Astrocyte (in vitro differentiated cells and primary cell): ENCODE results near the gene CISD3. TPM values are rescaled to one million over a fixed set of nuclear protein-coding genes. Genes with fewer than 3 reads are reported as not detected.
A peak's percentile ranks its signal among the peaks of the same experiment; 100 is the strongest.

Experiments
- DNase-seq: peaks from one replicate; pipeline ENCODE4 v3.0.0-alpha.2; 2010; ENCODE audit warnings: low read depth
- FAIRE-seq: peaks from 2 replicates; lab custom pipeline; 2011; peaks lifted over from hg19 to GRCh38; lab: Jason Lieb, UNC
- H2AFZ ChIP-seq: 2 replicates; pipeline ENCODE4 v1.6.0; 2012; ENCODE audit warnings: low read depth, low read length, inconsistent platforms
- H3K27ac ChIP-seq: 2 replicates; pipeline ENCODE4 v1.5.1; 2011; ENCODE audit warnings: low read depth, low read length, inconsistent platforms
- H3K27me3 ChIP-seq: 2 replicates; pipeline ENCODE4 v1.6.0; 2011; ENCODE audit warnings: low read length, inconsistent platforms; ENCODE audit not compliant: insufficient read depth
- H3K36me3 ChIP-seq: 2 replicates; pipeline ENCODE4 v1.5.1; 2011; ENCODE audit warnings: low read length, inconsistent platforms; ENCODE audit not compliant: insufficient read depth
- H3K4me1 ChIP-seq: 2 replicates; pipeline ENCODE4 v1.5.1; 2011; ENCODE audit warnings: low read length, inconsistent platforms; ENCODE audit not compliant: insufficient read depth
- H3K4me2 ChIP-seq: 2 replicates; pipeline ENCODE4 v1.6.0; 2012; ENCODE audit warnings: low read length, inconsistent platforms
- H3K4me3 ChIP-seq: 2 replicates; pipeline ENCODE4 v1.5.1; 2011; ENCODE audit warnings: low read depth, mild to moderate bottlenecking, low read length, inconsistent platforms; ENCODE audit not compliant: insufficient read depth
- H3K79me2 ChIP-seq: 2 replicates; pipeline ENCODE4 v1.6.0; 2012; ENCODE audit warnings: mild to moderate bottlenecking, low read length, inconsistent platforms; ENCODE audit not compliant: insufficient read depth
- H3K9ac ChIP-seq: 2 replicates; pipeline ENCODE4 v1.6.0; 2012; ENCODE audit warnings: mild to moderate bottlenecking, low read length, inconsistent platforms
- H3K9me3 ChIP-seq: 2 replicates; pipeline ENCODE4 v1.5.1; 2012; ENCODE audit warnings: low read depth, mild to moderate bottlenecking, low read length, inconsistent platforms; ENCODE audit not compliant: insufficient read depth
- H4K20me1 ChIP-seq: 2 replicates; pipeline ENCODE4 v1.6.0; 2012; ENCODE audit warnings: low read length, inconsistent platforms; ENCODE audit not compliant: insufficient read depth
- H3K27ac Mint-ChIP-seq: one replicate; pipeline ENCODE4 v1.8.0; 2021; ENCODE audit warnings: mild to moderate bottlenecking, mixed read lengths; ENCODE audit not compliant: unreplicated experiment
- H3K27me3 Mint-ChIP-seq: one replicate; pipeline ENCODE4 v1.8.0; 2021; ENCODE audit warnings: low read depth, mixed read lengths; ENCODE audit not compliant: unreplicated experiment
- H3K36me3 Mint-ChIP-seq: one replicate; pipeline ENCODE4 v1.8.0; 2021; ENCODE audit warnings: low read depth, mixed read lengths; ENCODE audit not compliant: unreplicated experiment
- H3K4me1 Mint-ChIP-seq: one replicate; pipeline ENCODE4 v1.8.0; 2021; ENCODE audit warnings: low read depth, mixed read lengths; ENCODE audit not compliant: unreplicated experiment
- H3K4me3 Mint-ChIP-seq: one replicate; pipeline ENCODE4 v1.8.0; 2021; ENCODE audit warnings: mild to moderate bottlenecking, moderate library complexity, mixed read lengths; ENCODE audit not compliant: unreplicated experiment
- H3K9me3 Mint-ChIP-seq: one replicate; pipeline ENCODE4 v1.8.0; 2021; ENCODE audit warnings: mild to moderate bottlenecking, mixed read lengths; ENCODE audit not compliant: unreplicated experiment
- EZH2 ChIP-seq: IDR thresholded peaks from 2 replicates; pipeline ENCODE4 v1.6.1; 2012; ENCODE audit warnings: mild to moderate bottlenecking, low read length, inconsistent platforms; ENCODE audit not compliant: insufficient read depth
- total RNA-seq: library from RNA; stranded (reverse); gene quantifications from 2 replicates; pipeline ENCODE4 v1.2.1, GENCODE V29; 2021
- TF ChIP-seq, protein P1 (sequence below): IDR thresholded peaks from 2 replicates; pipeline ENCODE4 v1.5.1; 2011; ENCODE audit warnings: low read depth, mild to moderate bottlenecking, inconsistent platforms, low read length, moderate library complexity; ENCODE audit not compliant: insufficient read depth

The CISD3 gene
- total RNA-seq, 1 donor from 2014 or later: 12.0 TPM

DNA sequence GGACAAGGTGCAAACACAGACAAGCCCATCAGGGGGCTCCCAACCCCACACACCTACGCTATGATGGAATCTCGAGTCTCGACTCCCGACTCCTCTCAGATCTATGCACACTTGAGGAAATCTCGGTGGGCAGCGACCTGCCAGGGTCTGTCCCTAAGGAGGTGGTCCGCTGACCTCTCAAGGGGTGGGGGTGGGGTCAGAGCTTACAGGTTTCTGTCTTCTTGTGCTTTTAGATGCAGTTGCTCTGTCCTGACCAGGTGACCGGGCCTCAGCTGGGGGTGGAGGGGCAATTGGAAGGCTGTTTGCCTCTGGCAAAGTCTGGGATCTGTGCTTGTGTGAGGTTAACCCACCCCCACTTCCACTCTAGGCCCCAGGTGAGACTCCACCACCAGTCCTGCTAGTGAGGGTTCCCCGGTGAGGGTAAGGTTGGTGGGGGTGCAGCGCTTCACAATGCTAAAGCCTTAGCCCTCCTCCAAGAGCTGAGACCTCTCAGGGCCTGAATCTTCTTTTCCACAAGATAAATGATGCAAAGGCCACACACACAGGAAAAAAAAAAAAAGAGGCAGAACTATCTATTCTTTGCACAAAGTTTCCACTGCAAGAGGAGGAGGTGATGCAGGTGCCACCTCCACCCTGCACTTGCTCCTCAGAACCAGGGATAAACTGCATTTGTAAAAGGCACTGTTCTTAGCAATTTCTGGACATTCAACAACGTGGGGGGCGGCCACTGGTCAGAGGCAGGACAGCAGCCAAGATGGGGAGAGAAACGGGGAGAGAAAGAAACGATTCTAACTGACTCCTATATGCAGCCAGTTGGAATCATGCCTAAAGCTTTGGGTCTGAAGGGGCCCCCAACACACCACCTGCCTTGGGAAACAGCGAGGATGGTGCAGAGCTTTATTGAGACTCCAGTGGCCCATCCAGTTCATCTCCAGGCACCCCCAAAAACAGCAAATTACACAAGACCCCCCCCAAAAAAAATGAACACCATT, 4.1 kb downstream of the CISD3 start:
- Histone ChIP-seq H3K9ac (no peak overlapping the region), H4K20me1 (peaks cover 71% of the 10 kb centered on the region), H3K36me3 (peaks cover 17% of the 10 kb centered on the region), H3K4me1 (peaks cover 15% of the 10 kb centered on the region), H3K27me3 (no peaks in the 10 kb centered on the region), H3K4me3 (no peak overlapping the region), H3K27ac (no peak overlapping the region), H2AFZ (no peak overlapping the region), H3K79me2 (peaks cover 7% of the 10 kb centered on the region), H3K4me2 (no peak overlapping the region), H3K9me3 (no peaks in the 10 kb centered on the region)
- Mint-ChIP-seq H3K36me3 (peaks cover 20% of the 10 kb centered on the region), H3K4me1 (peaks cover 5% of the 10 kb centered on the region), H3K4me3 (no peak overlapping the region), H3K9me3 (no peaks in the 10 kb centered on the region), H3K27me3 (no peaks in the 10 kb centered on the region), H3K27ac (no peak overlapping the region)
- no peak for DNase-seq
- FAIRE-seq: no peak
- TF ChIP-seq, protein P1, sequence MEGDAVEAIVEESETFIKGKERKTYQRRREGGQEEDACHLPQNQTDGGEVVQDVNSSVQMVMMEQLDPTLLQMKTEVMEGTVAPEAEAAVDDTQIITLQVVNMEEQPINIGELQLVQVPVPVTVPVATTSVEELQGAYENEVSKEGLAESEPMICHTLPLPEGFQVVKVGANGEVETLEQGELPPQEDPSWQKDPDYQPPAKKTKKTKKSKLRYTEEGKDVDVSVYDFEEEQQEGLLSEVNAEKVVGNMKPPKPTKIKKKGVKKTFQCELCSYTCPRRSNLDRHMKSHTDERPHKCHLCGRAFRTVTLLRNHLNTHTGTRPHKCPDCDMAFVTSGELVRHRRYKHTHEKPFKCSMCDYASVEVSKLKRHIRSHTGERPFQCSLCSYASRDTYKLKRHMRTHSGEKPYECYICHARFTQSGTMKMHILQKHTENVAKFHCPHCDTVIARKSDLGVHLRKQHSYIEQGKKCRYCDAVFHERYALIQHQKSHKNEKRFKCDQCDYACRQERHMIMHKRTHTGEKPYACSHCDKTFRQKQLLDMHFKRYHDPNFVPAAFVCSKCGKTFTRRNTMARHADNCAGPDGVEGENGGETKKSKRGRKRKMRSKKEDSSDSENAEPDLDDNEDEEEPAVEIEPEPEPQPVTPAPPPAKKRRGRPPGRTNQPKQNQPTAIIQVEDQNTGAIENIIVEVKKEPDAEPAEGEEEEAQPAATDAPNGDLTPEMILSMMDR: no peak
- TF ChIP-seq EZH2: no peak

DNA sequence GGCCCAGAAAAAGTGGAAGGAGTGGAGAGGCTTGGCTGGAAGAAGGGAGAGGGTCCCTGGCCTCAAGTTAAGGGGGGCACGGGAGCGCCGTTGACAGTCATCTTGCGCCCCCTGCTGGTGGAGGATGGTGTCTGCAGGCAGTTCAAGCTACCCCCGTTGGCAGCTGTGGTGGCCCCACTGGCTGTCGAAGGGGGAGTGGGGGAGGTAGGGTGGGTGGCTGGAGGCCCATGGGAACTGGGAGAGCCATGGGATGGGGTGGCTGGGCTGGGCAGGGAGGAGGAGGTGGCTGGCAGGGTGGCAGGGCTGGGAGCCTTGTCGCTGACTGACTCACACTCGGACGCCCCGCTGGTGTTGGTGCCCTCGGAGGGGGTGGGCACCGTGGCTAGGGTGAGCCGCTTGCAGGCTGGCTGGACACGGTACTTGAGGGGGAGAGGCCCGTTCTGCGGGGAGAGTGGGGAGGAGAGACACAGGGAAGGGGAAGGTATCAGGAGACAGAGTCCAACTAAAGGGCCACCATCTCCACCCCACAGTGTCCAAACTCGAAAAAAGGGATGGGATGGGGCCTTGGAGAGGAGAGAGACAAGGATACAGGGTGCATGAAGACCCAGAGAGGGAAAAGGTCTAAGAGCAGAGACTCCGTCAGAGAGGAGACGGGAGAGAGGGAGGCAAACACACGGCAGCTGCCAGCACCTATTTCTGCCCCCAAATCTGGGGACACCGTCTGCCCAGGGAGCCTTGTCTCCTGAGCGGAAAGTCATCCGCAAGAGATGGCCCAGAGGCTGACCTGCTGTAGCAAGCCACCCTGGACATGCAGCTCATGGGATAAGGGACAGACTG, 5.2 kb downstream of the CISD3 start:
- Histone ChIP-seq H3K4me3 (no peak overlapping the region), H3K4me2 (no peak overlapping the region), H3K27me3 (no peaks in the 10 kb centered on the region), H3K9ac (no peak overlapping the region), H2AFZ (no peak overlapping the region), H4K20me1 (peaks cover 80% of the 10 kb centered on the region), H3K79me2 (peaks cover 16% of the 10 kb centered on the region), H3K36me3 (peaks cover 17% of the 10 kb centered on the region), H3K9me3 (no peaks in the 10 kb centered on the region), H3K4me1 (peaks cover 9% of the 10 kb centered on the region), H3K27ac (no peak overlapping the region)
- TF ChIP-seq, protein P1: peak; percentile 59
- TF ChIP-seq EZH2: no peak
- H3K9me3 Mint-ChIP-seq: no peaks in the 10 kb centered on the region
- peaks cover 5% of the 10 kb centered on the region for H3K4me1 Mint-ChIP-seq
- no peaks in the 10 kb centered on the region for H3K27me3 Mint-ChIP-seq
- H3K4me3 Mint-ChIP-seq: no peak overlapping the region
- DNase-seq: no peak
- peaks cover 21% of the 10 kb centered on the region for H3K36me3 Mint-ChIP-seq
- H3K27ac Mint-ChIP-seq: no peak overlapping the region
- no peak for FAIRE-seq
